ENCODE data around the gene PHPT1.
"Not testable (repeated sequence)": the region's sequence is repeated elsewhere in the genome, so short reads cannot be mapped to it uniquely, and the experiment has no call there.

Gene PHPT1

GRCh38 chr9:136849038-136849959, at the start of gene PHPT1:
Gene PHPT1, plus strand, starts transcription at chr9:136849409. Its CDS starts 22 bp downstream, at chr9:136849431.
- peak; percentile 99 for DNase-seq

- DNase-seq = peak; percentile 88
Observed at GRCh38 chr9:136799854-136800657, 49.2 kb upstream of the PHPT1 start.

- DNase-seq = no peak
Observed at GRCh38 chr9:136802321-136802720, 46.9 kb upstream of the PHPT1 start.

GRCh38 chr9:136803009-136803550, 46.1 kb upstream of the PHPT1 start:
- DNase-seq = not testable (repeated sequence)

GRCh38 chr9:136803551-136804508, 45.4 kb upstream of the PHPT1 start:
- DNase-seq = no peak

GRCh38 chr9:136804509-136805206, 44.6 kb upstream of the PHPT1 start:
- no peak for DNase-seq

- no peak for DNase-seq
Observed at GRCh38 chr9:136805207-136805740, 43.9 kb upstream of the PHPT1 start.

GRCh38 chr9:136806067-136806466, 43.1 kb upstream of the PHPT1 start:
- DNase-seq = no peak

GRCh38 chr9:136806631-136807201, 42.5 kb upstream of the PHPT1 start:
- DNase-seq = no peak

- no peak for DNase-seq
Observed at GRCh38 chr9:136807281-136808074, 41.7 kb upstream of the PHPT1 start, which contains the start of gene RABL6. Gene RABL6, plus strand, starts transcription at chr9:136807948. Its CDS starts 249 bp downstream, at chr9:136808197.

- DNase-seq = no peak
Observed at GRCh38 chr9:136808075-136808805, 41.0 kb upstream of the PHPT1 start.

- DNase-seq = no peak
Observed at GRCh38 chr9:136808806-136809158, 40.4 kb upstream of the PHPT1 start.

GRCh38 chr9:136814725-136815421, 34.3 kb upstream of the PHPT1 start:
- no peak for DNase-seq

- no peak for DNase-seq
Observed at GRCh38 chr9:136815422-136815782, 33.8 kb upstream of the PHPT1 start.

- no peak for DNase-seq
Observed at GRCh38 chr9:136820971-136821825, 28.0 kb upstream of the PHPT1 start.

GRCh38 chr9:136821826-136822544, 27.2 kb upstream of the PHPT1 start:
- no peak for DNase-seq
